NCI-H524 treated with DMSO at 0.1 percent for 48 hours (cell line): ENCODE measurements around the gene ARAF.

Source experiments
- DNase-seq: peaks from one replicate; lab custom pipeline; 2025; lab: John Stamatoyannopoulos, UW

The ARAF gene

GRCh38 chrX:47620303-47620685 lies 59.3 kb downstream of the ARAF start:
- no peak for DNase-seq
